ENCODE data around the gene GPR107.

DNA sequence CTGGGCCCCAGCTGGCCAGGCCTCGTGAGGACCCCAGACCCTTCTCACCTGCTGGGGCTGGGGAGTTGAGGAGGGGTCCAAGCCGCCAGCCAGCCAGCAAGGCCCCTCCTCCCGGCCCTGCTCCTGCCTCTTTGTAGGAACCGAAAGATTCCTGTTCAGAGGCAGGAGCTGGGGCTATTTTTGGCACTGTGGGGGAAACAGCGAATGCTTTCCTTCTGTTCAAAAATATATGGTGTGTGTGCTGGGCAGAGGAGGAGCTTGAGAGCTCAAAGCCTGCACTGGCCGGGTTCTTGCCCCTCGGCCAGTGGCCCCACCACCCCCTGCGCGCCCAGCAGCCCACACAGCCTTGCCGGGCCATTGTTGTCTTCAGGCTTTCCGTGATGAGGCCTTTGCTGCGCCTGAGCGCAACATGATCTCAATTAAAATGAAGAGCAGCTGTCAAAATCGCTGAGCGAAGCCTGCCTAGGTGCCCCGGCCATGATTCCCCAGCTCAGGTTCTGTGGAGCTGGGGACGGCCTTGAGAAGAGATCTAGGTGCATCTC lies 131.9 kb downstream of the GPR107 start:
- TF ChIP-seq, protein P1, sequence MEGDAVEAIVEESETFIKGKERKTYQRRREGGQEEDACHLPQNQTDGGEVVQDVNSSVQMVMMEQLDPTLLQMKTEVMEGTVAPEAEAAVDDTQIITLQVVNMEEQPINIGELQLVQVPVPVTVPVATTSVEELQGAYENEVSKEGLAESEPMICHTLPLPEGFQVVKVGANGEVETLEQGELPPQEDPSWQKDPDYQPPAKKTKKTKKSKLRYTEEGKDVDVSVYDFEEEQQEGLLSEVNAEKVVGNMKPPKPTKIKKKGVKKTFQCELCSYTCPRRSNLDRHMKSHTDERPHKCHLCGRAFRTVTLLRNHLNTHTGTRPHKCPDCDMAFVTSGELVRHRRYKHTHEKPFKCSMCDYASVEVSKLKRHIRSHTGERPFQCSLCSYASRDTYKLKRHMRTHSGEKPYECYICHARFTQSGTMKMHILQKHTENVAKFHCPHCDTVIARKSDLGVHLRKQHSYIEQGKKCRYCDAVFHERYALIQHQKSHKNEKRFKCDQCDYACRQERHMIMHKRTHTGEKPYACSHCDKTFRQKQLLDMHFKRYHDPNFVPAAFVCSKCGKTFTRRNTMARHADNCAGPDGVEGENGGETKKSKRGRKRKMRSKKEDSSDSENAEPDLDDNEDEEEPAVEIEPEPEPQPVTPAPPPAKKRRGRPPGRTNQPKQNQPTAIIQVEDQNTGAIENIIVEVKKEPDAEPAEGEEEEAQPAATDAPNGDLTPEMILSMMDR (IDR thresholded peaks at IDR 0.05 in 4 of 5, conservative IDR thresholded peaks at IDR 0.05 in 1 of 5), result no peak
- no peak for TF ChIP-seq POLR2A (IDR thresholded peaks at IDR 0.05)
